H9 (cell line): ENCODE measurements around the gene HHAT. TPM values are rescaled to one million over a fixed set of nuclear protein-coding genes. Genes with fewer than 3 reads are reported as not detected.

Source experiments
- DNase-seq: peaks from one replicate; pipeline ENCODE4 v3.0.0-alpha.2; 2017
- H2AFZ ChIP-seq: one replicate; pipeline ENCODE4 v1.6.1; 2013; ENCODE audit warnings: mild to moderate bottlenecking, low read length, control low read depth, moderate library complexity
- H2AK5ac ChIP-seq: 2 replicates; pipeline ENCODE4 v1.6.1; 2013; ENCODE audit warnings: low read length, control low read depth, mixed read lengths; ENCODE audit not compliant: insufficient read length
- H2BK120ac ChIP-seq: one replicate; pipeline ENCODE4 v1.6.1; 2013; ENCODE audit warnings: low read depth, mild to moderate bottlenecking, low read length, control low read depth, inconsistent platforms; ENCODE audit not compliant: poor library complexity, severe bottlenecking
- H2BK12ac ChIP-seq: 2 replicates; pipeline ENCODE4 v1.6.1; 2013; ENCODE audit warnings: low read length, control low read depth, mixed read lengths, low read depth; ENCODE audit not compliant: insufficient read length
- H2BK15ac ChIP-seq: 2 replicates; pipeline ENCODE4 v1.6.1; 2013; ENCODE audit warnings: low read depth, low read length, control low read depth
- H2BK20ac ChIP-seq: one replicate; pipeline ENCODE4 v1.6.1; 2013; ENCODE audit warnings: low read depth, mild to moderate bottlenecking, low read length, control low read depth, inconsistent platforms; ENCODE audit not compliant: poor library complexity, severe bottlenecking
- H2BK5ac ChIP-seq: 2 replicates; pipeline ENCODE4 v1.6.1; 2013; ENCODE audit warnings: low read length, control low read depth, mixed read lengths; ENCODE audit not compliant: insufficient read length
- H3K14ac ChIP-seq: 2 replicates; pipeline ENCODE4 v1.6.1; 2013; ENCODE audit warnings: low read length, control low read depth; ENCODE audit not compliant: insufficient read depth
- H3K18ac ChIP-seq: 2 replicates; pipeline ENCODE4 v1.6.1; 2013; ENCODE audit warnings: low read depth, mild to moderate bottlenecking, mixed read lengths, low read length, control low read depth; ENCODE audit not compliant: insufficient read length
- H3K23ac ChIP-seq: 2 replicates; pipeline ENCODE4 v1.6.1; 2013; ENCODE audit warnings: low read length, control low read depth, mixed read lengths, low read depth; ENCODE audit not compliant: insufficient read length
- H3K23me2 ChIP-seq: 2 replicates; pipeline ENCODE4 v1.6.1; 2013; ENCODE audit warnings: low read depth, mild to moderate bottlenecking, mixed read lengths, low read length, control low read depth; ENCODE audit not compliant: insufficient read length, poor library complexity, severe bottlenecking
- H3K27ac ChIP-seq: 2 replicates; pipeline ENCODE4 v1.5.1; 2013; ENCODE audit warnings: low read length, control low read depth, mixed read lengths, low read depth; ENCODE audit not compliant: insufficient read length
- H3K27me3 ChIP-seq: 2 replicates; pipeline ENCODE4 v1.6.1; 2013; ENCODE audit warnings: low read length, control low read depth, inconsistent platforms; ENCODE audit not compliant: insufficient read depth
- H3K4ac ChIP-seq: 2 replicates; pipeline ENCODE4 v1.6.1; 2013; ENCODE audit warnings: low read depth, mild to moderate bottlenecking, control low read depth, inconsistent platforms, low read length, moderate library complexity
- H3K4me1 ChIP-seq: 2 replicates; pipeline ENCODE4 v1.6.1; 2013; ENCODE audit warnings: low read length, control low read depth, inconsistent platforms; ENCODE audit not compliant: insufficient read depth
- H3K4me2 ChIP-seq: 2 replicates; pipeline ENCODE4 v1.6.1; 2013; ENCODE audit warnings: low read length, control low read depth, mixed read lengths; ENCODE audit not compliant: insufficient read length, insufficient read depth
- H3K56ac ChIP-seq: 2 replicates; pipeline ENCODE4 v1.6.1; 2013; ENCODE audit warnings: low read depth, mild to moderate bottlenecking, mixed read lengths, low read length, control low read depth; ENCODE audit not compliant: insufficient read length
- H3K79me1 ChIP-seq: 2 replicates; pipeline ENCODE4 v1.6.1; 2013; ENCODE audit warnings: low read depth, mild to moderate bottlenecking, moderate library complexity, low read length, control low read depth, inconsistent platforms; ENCODE audit not compliant: insufficient read depth, poor library complexity, severe bottlenecking
- H3K79me2 ChIP-seq: 2 replicates; pipeline ENCODE4 v1.6.1; 2013; ENCODE audit warnings: low read length, control low read depth, inconsistent platforms; ENCODE audit not compliant: insufficient read depth
- H3K9ac ChIP-seq: 2 replicates; pipeline ENCODE4 v1.6.1; 2013; ENCODE audit warnings: low read length, control low read depth, mixed read lengths; ENCODE audit not compliant: insufficient read length; ENCODE audit errors: extremely low read depth
- H3K9me3 ChIP-seq: one replicate; pipeline ENCODE4 v1.6.1; 2013; ENCODE audit warnings: low read depth, low read length, inconsistent platforms; ENCODE audit not compliant: control insufficient read depth
- H3T11ph ChIP-seq: one replicate; pipeline ENCODE4 v1.6.1; 2013; ENCODE audit warnings: mild to moderate bottlenecking, low read length, control low read depth, inconsistent platforms
- H4K20me1 ChIP-seq: one replicate; pipeline ENCODE4 v1.6.1; 2013; ENCODE audit not compliant: control insufficient read depth, insufficient read length, insufficient read depth
- H4K5ac ChIP-seq: 2 replicates; pipeline ENCODE4 v1.6.1; 2013; ENCODE audit warnings: low read depth, mild to moderate bottlenecking, mixed read lengths, low read length, control low read depth; ENCODE audit not compliant: insufficient read length
- H4K8ac ChIP-seq: replicated peaks from 2 replicates; pipeline ENCODE4 v1.6.1; 2013; ENCODE audit warnings: low read length, control low read depth, mixed read lengths, low read depth; ENCODE audit not compliant: insufficient read length
- H4K91ac ChIP-seq: 2 replicates; pipeline ENCODE4 v1.6.1; 2013; ENCODE audit warnings: low read depth, mild to moderate bottlenecking, moderate library complexity, mixed read lengths, low read length, control low read depth; ENCODE audit not compliant: insufficient read length
- H3K27ac Mint-ChIP-seq, 3 experiments: 2 replicates in 2 of 3; 3 replicates in 1 of 3; pipeline ENCODE4 v1.8.0; 2020 to 2021; ENCODE audit warnings: mixed read lengths in 3 of 3, mild to moderate bottlenecking in 1 of 3, moderate library complexity in 1 of 3
- H3K27me3 Mint-ChIP-seq: 2 replicates; pipeline ENCODE4 v1.8.0; 2021; ENCODE audit warnings: low read depth, mild to moderate bottlenecking, moderate library complexity, mixed read lengths
- H3K36me3 Mint-ChIP-seq, 3 experiments: 2 replicates in 2 of 3; 3 replicates in 1 of 3; pipeline ENCODE4 v1.8.0; 2020 to 2021; ENCODE audit warnings: low read depth in 3 of 3, mixed read lengths in 3 of 3; ENCODE audit not compliant: insufficient read depth in 1 of 3
- H3K4me1 Mint-ChIP-seq, 2 experiments: 2 replicates each; pipeline ENCODE4 v1.8.0; 2020; ENCODE audit warnings: mixed read lengths in 2 of 2
- H3K4me3 Mint-ChIP-seq, 2 experiments: 2 replicates in 1 of 2; 3 replicates in 1 of 2; pipeline ENCODE4 v1.8.0; 2020 to 2021; ENCODE audit warnings: mild to moderate bottlenecking in 2 of 2, mixed read lengths in 2 of 2, moderate library complexity in 1 of 2
- H3K9me3 Mint-ChIP-seq, 2 experiments: 2 replicates in 1 of 2; 3 replicates in 1 of 2; pipeline ENCODE4 v1.8.0; 2020; ENCODE audit warnings: mild to moderate bottlenecking in 2 of 2, mixed read lengths in 2 of 2, moderate library complexity in 1 of 2
- WGBS: extraction: QIAGEN DNeasy Blood & Tissue Kit; methylation state at CpG from one replicate; pipeline ENCODE4 v1.1.7; 2013; ENCODE audit warnings: missing lambda C conversion rate, low lambda C conversion rate, mixed read lengths; ENCODE audit not compliant: insufficient read length; ENCODE audit errors: extremely low coverage; 5-methylcytosine and 5-hydroxymethylcytosine counted together
- total RNA-seq: library from RNA; stranded (reverse); gene quantifications from 2 replicates; pipeline ENCODE4 v1.2.1, GENCODE V29; 2021
- TF ChIP-seq, protein P1 (sequence below): fragments of 200-600 bp; sonication (generic); conservative IDR thresholded peaks from 3 replicates; pipeline ENCODE4 v1.8.0; 2021; ENCODE audit warnings: antibody characterized with exemption, mild to moderate bottlenecking

HHAT gene
- total RNA-seq, 1 experiment from 2014 or later = 0.48 TPM

DNA sequence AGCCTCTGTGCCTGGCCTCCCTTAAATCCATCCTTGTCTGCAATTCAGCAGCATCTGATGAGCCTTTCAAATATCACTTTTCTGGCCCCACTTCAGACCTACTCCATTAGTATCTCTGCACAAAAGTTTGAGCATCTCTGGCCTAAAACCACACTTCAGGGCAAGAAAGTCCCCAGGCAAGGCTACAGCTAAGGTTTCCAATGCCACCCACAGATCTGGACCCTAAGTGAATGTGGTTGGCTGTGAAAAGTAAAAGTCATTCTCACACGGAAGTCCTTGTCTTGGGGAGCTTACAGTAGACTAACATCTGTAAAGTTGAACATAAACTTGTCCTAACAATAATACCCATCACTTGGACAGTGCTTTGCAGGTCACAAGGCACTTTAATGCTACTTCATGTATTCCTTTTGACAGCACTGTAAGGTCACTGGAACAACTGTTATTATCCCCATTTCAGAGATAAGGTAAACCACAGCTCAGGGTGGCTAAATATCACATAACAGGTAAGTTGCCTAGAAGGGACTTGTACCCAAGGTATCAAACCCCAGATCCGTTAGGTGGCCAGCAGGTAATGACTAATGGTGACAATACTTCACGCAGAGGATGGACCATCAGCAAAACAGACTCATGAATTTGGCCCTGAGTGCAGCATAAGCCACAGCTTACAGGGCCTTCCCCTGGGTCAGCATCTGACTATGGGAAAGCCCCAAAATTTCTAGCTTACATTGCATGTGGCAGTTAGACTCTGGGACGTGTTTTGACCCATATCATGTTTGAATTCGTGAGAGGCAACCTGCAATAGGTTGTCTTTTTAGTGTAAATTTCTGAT is 356.0 kb downstream of the HHAT start:
- H2BK12ac ChIP-seq = no peak overlapping the region
- no peak for DNase-seq
- no CpG with 5 or more reads among the region's 5 CpGs for WGBS

More for the DNA sequence above, 356.0 kb downstream of the HHAT start:
- Histone ChIP-seq H3K4me2 (no peak overlapping the region), H3K56ac (no peak overlapping the region), H3K79me1 (no peaks in the 10 kb centered on the region), H3K27ac (no peak overlapping the region), H3K23ac (no peak overlapping the region), H4K8ac (no peak overlapping the region), H3K9me3 (no peaks in the 10 kb centered on the region), H4K91ac (no peak overlapping the region), H3K4me1 (no peaks in the 10 kb centered on the region), H3K27me3 (no peaks in the 10 kb centered on the region), H3K14ac (no peak overlapping the region), H2BK5ac (no peak overlapping the region), H3K18ac (no peak overlapping the region), H4K5ac (no peak overlapping the region), H4K20me1 (no peaks in the 10 kb centered on the region), H3T11ph (no peak overlapping the region), H2BK120ac (no peak overlapping the region), H3K9ac (no peak overlapping the region), H2AFZ (no peak overlapping the region), H2BK15ac (no peak overlapping the region), H3K79me2 (no peaks in the 10 kb centered on the region), H2AK5ac (no peak overlapping the region), H3K4ac (no peak overlapping the region), H3K23me2 (no peaks in the 10 kb centered on the region), H2BK20ac (no peak overlapping the region)
- H3K36me3 Mint-ChIP-seq = no peaks in the 10 kb centered on the region
- H3K27ac Mint-ChIP-seq = no peak overlapping the region; a peak in 1 of 7 replicates
- TF ChIP-seq, protein P1, sequence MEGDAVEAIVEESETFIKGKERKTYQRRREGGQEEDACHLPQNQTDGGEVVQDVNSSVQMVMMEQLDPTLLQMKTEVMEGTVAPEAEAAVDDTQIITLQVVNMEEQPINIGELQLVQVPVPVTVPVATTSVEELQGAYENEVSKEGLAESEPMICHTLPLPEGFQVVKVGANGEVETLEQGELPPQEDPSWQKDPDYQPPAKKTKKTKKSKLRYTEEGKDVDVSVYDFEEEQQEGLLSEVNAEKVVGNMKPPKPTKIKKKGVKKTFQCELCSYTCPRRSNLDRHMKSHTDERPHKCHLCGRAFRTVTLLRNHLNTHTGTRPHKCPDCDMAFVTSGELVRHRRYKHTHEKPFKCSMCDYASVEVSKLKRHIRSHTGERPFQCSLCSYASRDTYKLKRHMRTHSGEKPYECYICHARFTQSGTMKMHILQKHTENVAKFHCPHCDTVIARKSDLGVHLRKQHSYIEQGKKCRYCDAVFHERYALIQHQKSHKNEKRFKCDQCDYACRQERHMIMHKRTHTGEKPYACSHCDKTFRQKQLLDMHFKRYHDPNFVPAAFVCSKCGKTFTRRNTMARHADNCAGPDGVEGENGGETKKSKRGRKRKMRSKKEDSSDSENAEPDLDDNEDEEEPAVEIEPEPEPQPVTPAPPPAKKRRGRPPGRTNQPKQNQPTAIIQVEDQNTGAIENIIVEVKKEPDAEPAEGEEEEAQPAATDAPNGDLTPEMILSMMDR = no peak
- H3K4me1 Mint-ChIP-seq = no peaks in the 10 kb centered on the region
- H3K9me3 Mint-ChIP-seq = no peaks in the 10 kb centered on the region
- no peaks in the 10 kb centered on the region for H3K27me3 Mint-ChIP-seq
- no peak overlapping the region for H3K4me3 Mint-ChIP-seq
